Suprapubic skin (tissue), 4 donors: ENCODE measurements around the gene IRGQ. TPM values are rescaled to one million over a fixed set of nuclear protein-coding genes. Genes with fewer than 3 reads are reported as not detected.
"Not testable (repeated sequence)": the region's sequence is repeated elsewhere in the genome, so short reads cannot be mapped to it uniquely, and the experiment has no call there.

ENCODE experiments used
- DNase-seq, 2 donors: peaks; one replicate each; pipeline ENCODE4 v3.0.0-alpha.2; 2019; ENCODE audit warnings: low spot score in 2 of 2
- H3K27ac ChIP-seq: fragments of 200-600 bp; sonication (generic); one replicate; pipeline ENCODE4 v1.5.1; 2019
- H3K27me3 ChIP-seq: fragments of 200-600 bp; sonication (generic); one replicate; pipeline ENCODE4 v1.5.1; 2019
- H3K36me3 ChIP-seq: fragments of 200-600 bp; sonication (generic); one replicate; pipeline ENCODE4 v1.5.1; 2019
- H3K4me1 ChIP-seq: fragments of 200-600 bp; sonication (generic); one replicate; pipeline ENCODE4 v1.5.1; 2019
- H3K4me3 ChIP-seq: fragments of 200-600 bp; sonication (generic); one replicate; pipeline ENCODE4 v1.5.1; 2019; ENCODE audit warnings: mild to moderate bottlenecking
- H3K9me3 ChIP-seq: fragments of 200-600 bp; sonication (generic); one replicate; pipeline ENCODE4 v1.5.1; 2019
- CTCF ChIP-seq, 2 donors: fragments of 200-600 bp in 1 of 2; fragments of 450-650 bp in 1 of 2; sonication (generic) in 1 of 2; IDR thresholded peaks; one replicate each; pipeline ENCODE4 v1.5.1; 2016 to 2019; ENCODE audit warnings: antibody characterized with exemption in 2 of 2, mild to moderate bottlenecking in 1 of 2, moderate library complexity in 1 of 2
- EP300 ChIP-seq: sonication (generic); formaldehyde crosslinking; IDR thresholded peaks from one replicate; pipeline ENCODE4 v1.6.1; 2017; ENCODE audit warnings: antibody characterized with exemption
- POLR2A ChIP-seq, 2 donors: fragments of 450-650 bp; IDR thresholded peaks; one replicate each; pipeline ENCODE4 v1.6.1; 2017; ENCODE audit warnings: antibody characterized with exemption in 2 of 2, mild to moderate bottlenecking in 2 of 2, moderate library complexity in 2 of 2
- POLR2AphosphoS5 ChIP-seq, 3 donors: sonication (generic); formaldehyde crosslinking; IDR thresholded peaks; one replicate each; pipeline ENCODE4 v1.6.1; 2017; ENCODE audit warnings: antibody characterized with exemption in 3 of 3
- WGBS: methylation state at CpG from one replicate; pipeline ENCODE4 v1.1.5; 2018; 5-methylcytosine and 5-hydroxymethylcytosine counted together
- total RNA-seq, 4 donors: library from RNA; depleted of rRNA; stranded (reverse); fragments of >200 nt; gene quantifications; one replicate each; pipeline ENCODE4 v1.1.0, GENCODE V29; 2016

The IRGQ gene
- total RNA-seq, 4 donors from 2014 or later, result 17.2 to 24.7 (median 19.9) TPM

GRCh38 chr19:43594081-43594697, 1.7 kb downstream of the IRGQ start:
- 88% methylated on average over 10 of the region's 10 CpGs for WGBS
- H3K4me3 ChIP-seq, result peak overlapping the region; percentile 60
- TF ChIP-seq POLR2AphosphoS5 (IDR thresholded peaks at IDR 0.05) (no peak), EP300 (no peak), CTCF (IDR thresholded peaks at IDR 0.05) (no peak), POLR2A (IDR thresholded peaks at IDR 0.05) (no peak)
- peaks cover 40% of the 10 kb centered on the region for H3K36me3 ChIP-seq
- no peaks in the 10 kb centered on the region for H3K27me3 ChIP-seq
- peaks cover 40% of the 10 kb centered on the region for H3K4me1 ChIP-seq
- H3K27ac ChIP-seq, result no peak overlapping the region
- DNase-seq, result no peak
- no peaks in the 10 kb centered on the region for H3K9me3 ChIP-seq

- Histone ChIP-seq H3K27me3 (no peaks in the 10 kb centered on the region), H3K36me3 (peaks cover 33% of the 10 kb centered on the region), H3K4me1 (peaks cover 37% of the 10 kb centered on the region), H3K4me3 (no peak overlapping the region), H3K27ac (no peak overlapping the region), H3K9me3 (no peaks in the 10 kb centered on the region)
- no peak for DNase-seq
- TF ChIP-seq EP300 (no peak), POLR2AphosphoS5 (IDR thresholded peaks at IDR 0.05) (no peak), POLR2A (IDR thresholded peaks at IDR 0.05) (no peak), CTCF (IDR thresholded peaks at IDR 0.05) (no peak)
- WGBS, result 88% methylated on average over 26 of the region's 37 CpGs
Measured at GRCh38 chr19:43592800-43593350, 3.1 kb downstream of the IRGQ start.

DNA sequence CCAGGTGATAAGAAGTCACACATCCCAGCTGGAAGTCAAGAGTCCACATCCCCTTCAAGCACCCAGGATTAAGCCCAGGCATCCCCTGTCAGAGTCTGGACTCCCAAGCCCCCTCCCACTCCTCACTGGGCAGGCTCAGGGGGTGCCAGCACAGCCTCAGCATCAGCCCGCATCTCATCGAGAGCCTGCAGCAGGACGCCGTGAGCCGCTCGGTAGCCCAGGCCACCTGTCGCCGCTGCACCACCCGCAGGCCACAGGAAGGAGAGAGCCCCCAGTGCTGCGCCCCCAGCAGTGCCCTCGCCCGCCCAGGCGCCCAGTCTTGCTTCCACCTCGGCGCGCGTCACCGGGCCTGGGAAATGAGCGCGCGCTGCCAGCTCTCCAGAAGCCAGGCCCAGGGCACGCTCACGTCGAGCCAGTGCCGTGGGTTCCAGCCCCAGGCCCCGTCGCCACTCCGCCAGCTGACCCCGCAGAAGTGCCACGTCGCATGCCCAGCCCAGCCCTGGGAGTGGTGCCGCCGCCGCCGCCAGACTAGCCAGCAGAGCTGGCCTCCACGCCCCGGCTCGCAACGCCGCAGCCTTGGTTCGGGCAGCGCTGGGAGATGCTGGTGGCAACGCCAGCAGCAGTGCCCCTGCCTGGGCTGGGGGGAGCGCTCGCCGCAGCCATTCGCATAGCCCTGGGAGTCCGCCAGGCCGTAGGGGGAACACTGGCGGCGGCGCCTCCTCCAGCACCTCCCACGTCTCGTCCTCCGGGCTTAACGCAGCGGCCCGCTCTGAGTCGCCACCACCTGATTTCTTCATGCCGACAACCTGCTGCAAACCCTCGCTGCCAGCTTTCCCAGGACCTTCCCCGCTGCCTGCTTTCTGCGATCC, 3.8 kb downstream of the IRGQ start:
- Histone ChIP-seq H3K27ac (no peak overlapping the region), H3K4me1 (peaks cover 30% of the 10 kb centered on the region), H3K4me3 (no peak overlapping the region), H3K27me3 (no peaks in the 10 kb centered on the region), H3K9me3 (no peaks in the 10 kb centered on the region), H3K36me3 (peaks cover 33% of the 10 kb centered on the region)
- no peak for DNase-seq
- WGBS, result 94% methylated on average over 21 of the region's 63 CpGs
- TF ChIP-seq EP300 (no peak), POLR2A (IDR thresholded peaks at IDR 0.05) (no peak), CTCF (IDR thresholded peaks at IDR 0.05) (no peak), POLR2AphosphoS5 (IDR thresholded peaks at IDR 0.05) (no peak)

- H3K4me3 ChIP-seq, result no peak overlapping the region
- 85% methylated on average over 6 of the region's 6 CpGs for WGBS
- peaks cover 33% of the 10 kb centered on the region for H3K36me3 ChIP-seq
- no peaks in the 10 kb centered on the region for H3K27me3 ChIP-seq
- H3K27ac ChIP-seq, result no peak overlapping the region
- no peaks in the 10 kb centered on the region for H3K9me3 ChIP-seq
- TF ChIP-seq POLR2AphosphoS5 (IDR thresholded peaks at IDR 0.05), result no peak
- no peak for TF ChIP-seq EP300
- no peak for TF ChIP-seq POLR2A (IDR thresholded peaks at IDR 0.05)
- TF ChIP-seq CTCF (IDR thresholded peaks at IDR 0.05), result no peak
- H3K4me1 ChIP-seq, result peaks cover 21% of the 10 kb centered on the region
- no peak for DNase-seq
Measured at GRCh38 chr19:43589678-43590077, 6.3 kb downstream of the IRGQ start.

DNA sequence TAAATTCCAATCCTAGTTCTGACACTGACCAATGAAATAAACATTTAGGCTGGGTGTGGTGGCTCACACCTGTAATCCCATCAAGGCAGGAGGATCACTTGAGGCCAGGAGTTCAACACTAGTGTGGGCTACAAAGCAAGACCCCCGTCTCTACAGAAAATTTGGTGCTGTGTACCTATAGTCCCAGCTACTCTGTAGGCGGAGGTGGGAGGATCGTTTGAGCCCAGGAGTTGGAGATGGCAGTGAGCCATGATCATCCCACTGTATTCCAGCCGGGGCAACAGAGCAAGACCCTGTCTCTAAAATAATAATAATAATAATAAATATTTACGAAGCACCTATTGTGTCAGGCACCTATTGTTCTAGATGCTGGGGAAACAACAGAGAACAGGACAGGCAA, 6.7 kb downstream of the IRGQ start:
- TF ChIP-seq POLR2A (IDR thresholded peaks at IDR 0.05), result no peak
- TF ChIP-seq POLR2AphosphoS5 (IDR thresholded peaks at IDR 0.05), result no peak
- no peak for TF ChIP-seq EP300
- no peak for TF ChIP-seq CTCF (IDR thresholded peaks at IDR 0.05)
- Histone ChIP-seq H3K4me1 (peaks cover 17% of the 10 kb centered on the region), H3K27ac (no peak overlapping the region), H3K4me3 (no peak overlapping the region), H3K36me3 (peaks cover 33% of the 10 kb centered on the region), H3K27me3 (no peaks in the 10 kb centered on the region), H3K9me3 (no peaks in the 10 kb centered on the region)
- 76% methylated on average over 5 of the region's 5 CpGs for WGBS
- no peak for DNase-seq

- not testable (repeated sequence) for H3K27me3 ChIP-seq, H3K4me1 ChIP-seq, H3K4me3 ChIP-seq, DNase-seq, H3K9me3 ChIP-seq, H3K27ac ChIP-seq
- peaks cover 18% of the 10 kb centered on the region for H3K36me3 ChIP-seq
- WGBS, result 95% methylated on average over 3 of the region's 3 CpGs
Measured at GRCh38 chr19:43587029-43587428, 8.9 kb downstream of the IRGQ start.
